ENCODE data around the gene WDR88.
A peak's percentile ranks its signal among the peaks of the same experiment; 100 is the strongest.
"Not testable (repeated sequence)": the region's sequence is repeated elsewhere in the genome, so short reads cannot be mapped to it uniquely, and the experiment has no call there.

WDR88 gene

DNA sequence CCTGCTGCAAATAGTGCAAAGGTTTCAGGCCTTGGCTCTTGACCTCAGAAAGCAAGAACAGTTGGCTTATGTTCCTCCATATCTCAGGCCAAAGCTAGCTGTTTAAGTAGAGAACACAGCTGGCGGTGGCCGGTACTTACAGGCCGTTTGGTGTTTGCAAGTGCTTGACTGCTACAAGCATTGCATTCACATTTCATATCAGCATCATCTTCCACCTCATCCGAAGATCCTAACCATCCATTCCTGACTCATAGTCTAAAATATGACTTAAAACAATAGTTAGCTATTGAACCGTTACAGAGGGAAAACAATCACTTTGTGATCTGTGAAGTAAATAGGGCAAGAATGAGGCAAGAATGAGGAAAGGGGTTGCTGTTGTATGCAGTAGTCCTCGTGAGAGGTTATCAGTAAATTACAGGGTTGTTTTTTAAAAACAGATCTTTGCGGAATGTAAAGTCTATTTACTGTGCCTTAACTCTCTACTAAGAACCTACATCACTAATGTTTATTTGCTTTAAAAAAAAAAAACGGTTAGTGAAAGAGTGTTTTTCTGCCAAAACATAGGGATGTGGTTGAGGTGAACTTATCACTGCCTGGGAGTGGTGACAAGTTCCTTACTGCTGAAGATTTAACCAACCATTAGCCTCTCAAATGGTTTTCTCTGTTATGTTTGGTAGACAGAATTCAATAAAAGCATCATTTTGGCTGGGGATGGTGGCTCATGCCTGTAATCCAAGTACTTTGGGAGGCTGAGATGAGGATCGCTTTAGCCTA, 21.6 kb upstream of the WDR88 start:
- Mint-ChIP-seq H3K36me3 (ENCODE audit: insufficient read depth) (peaks cover 74% of the 10 kb centered on the region), H3K27ac (peak overlapping the region in 1 of 2 donors; percentile 6), H3K4me1 (ENCODE audit: low read depth in 2 of 2) (no peaks in the 10 kb centered on the region), H3K4me3 (no peak overlapping the region), H3K27me3 (no peaks in the 10 kb centered on the region), H3K9me3 (no peaks in the 10 kb centered on the region)
- ATAC-seq (replicated peaks) (no peak), DNase-seq (no peak)

DNA sequence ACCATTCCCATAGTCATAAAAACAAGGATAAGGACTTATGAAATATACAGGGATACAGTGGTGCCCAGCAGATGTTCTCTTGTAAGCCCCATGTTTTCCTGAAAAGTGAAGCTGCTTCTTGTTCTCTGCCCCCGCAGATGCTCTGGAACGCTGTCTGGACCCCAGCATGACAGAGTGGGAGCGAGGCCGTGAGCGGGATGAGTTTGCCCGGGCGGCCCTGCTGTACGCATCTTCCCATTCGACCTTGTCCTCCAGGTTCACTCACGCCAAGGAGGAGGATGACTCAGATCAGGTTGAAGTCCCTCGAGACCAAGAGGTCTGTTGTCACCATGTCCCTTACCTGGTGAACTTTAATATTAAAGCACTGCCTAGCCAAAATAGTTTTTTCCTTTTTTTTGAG, 20.3 kb upstream of the WDR88 start:
- H3K36me3 Mint-ChIP-seq (ENCODE audit: insufficient read depth): peaks cover 81% of the 10 kb centered on the region
- ATAC-seq (replicated peaks): no peak
- H3K27ac Mint-ChIP-seq: no peak overlapping the region
- H3K4me3 Mint-ChIP-seq: no peak overlapping the region
- H3K27me3 Mint-ChIP-seq: no peaks in the 10 kb centered on the region
- no peaks in the 10 kb centered on the region for H3K9me3 Mint-ChIP-seq
- no peak for DNase-seq
- no peaks in the 10 kb centered on the region for H3K4me1 Mint-ChIP-seq (ENCODE audit: low read depth in 2 of 2)

DNA sequence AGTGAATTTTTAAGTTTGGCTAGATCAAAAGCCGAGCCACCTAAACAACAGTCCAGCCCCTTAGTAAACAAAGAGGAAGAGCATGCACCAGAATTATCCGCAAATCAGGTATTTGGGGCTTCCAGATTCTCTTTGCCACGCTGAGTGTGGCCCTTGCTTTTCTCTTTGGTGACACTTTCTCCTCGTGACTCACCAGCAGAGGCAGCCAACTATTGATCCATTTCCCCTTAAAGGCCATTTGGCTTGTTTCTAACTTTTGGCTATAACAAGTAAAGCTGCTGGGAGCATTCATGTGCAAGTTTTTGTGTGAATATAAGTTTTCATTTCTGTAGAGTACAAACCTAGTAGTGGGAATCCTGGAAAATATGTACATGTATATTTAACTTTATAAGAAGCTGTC, 17.6 kb upstream of the WDR88 start:
- H3K4me3 Mint-ChIP-seq: no peak overlapping the region
- H3K9me3 Mint-ChIP-seq: no peaks in the 10 kb centered on the region
- no peaks in the 10 kb centered on the region for H3K4me1 Mint-ChIP-seq (ENCODE audit: low read depth in 2 of 2)
- no peak for ATAC-seq (replicated peaks)
- H3K36me3 Mint-ChIP-seq (ENCODE audit: insufficient read depth): peaks cover 89% of the 10 kb centered on the region
- no peaks in the 10 kb centered on the region for H3K27me3 Mint-ChIP-seq
- DNase-seq: no peak
- H3K27ac Mint-ChIP-seq: peak overlapping the region in 1 of 2 donors; percentile 59

DNA sequence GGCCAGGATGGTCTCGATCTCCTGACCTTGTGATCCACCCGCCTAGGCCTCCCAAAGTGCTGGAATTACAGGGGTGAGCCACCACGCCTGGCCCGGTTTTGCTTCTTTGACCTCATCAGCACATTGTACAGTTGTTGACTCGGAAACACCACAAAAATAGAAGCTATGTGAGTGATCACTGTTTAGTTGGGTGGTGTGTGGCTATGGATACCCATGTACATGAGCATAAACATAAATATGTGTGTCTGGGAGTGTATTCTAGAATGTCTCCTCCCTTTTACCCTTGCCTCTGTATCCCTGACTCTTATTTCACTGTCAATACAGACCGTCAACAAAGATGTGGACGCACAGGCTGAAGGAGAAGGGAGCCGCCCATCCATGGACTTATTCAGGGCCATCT, 14.4 kb upstream of the WDR88 start:
- Mint-ChIP-seq H3K9me3 (no peaks in the 10 kb centered on the region), H3K36me3 (ENCODE audit: insufficient read depth) (peaks cover 83% of the 10 kb centered on the region), H3K27me3 (no peaks in the 10 kb centered on the region), H3K4me1 (ENCODE audit: low read depth in 2 of 2) (no peaks in the 10 kb centered on the region), H3K27ac (no peak overlapping the region), H3K4me3 (no peak overlapping the region)
- ATAC-seq (replicated peaks) (no peak), DNase-seq (no peak)

DNA sequence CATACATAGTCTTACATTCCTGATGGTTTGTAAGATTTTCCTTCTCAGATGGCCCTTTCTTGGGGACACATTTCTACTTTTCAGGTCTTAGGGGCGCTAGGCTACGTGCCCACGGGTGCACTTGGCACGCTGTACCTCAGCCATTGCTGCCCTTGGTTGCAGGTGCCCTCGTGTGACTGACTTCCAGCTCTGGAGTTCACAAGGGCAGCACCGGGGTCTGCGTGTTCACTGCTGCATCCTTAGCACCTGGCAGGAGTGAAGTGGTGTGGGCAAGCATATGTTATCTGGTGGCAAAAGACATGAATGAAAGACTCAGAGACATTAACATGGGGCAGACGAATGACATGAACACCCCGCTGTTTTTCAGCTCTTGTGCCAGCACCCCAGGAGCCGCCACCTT, 13.3 kb upstream of the WDR88 start:
- peak overlapping the region in 1 of 2 donors; percentile 29 for H3K27ac Mint-ChIP-seq

DNA sequence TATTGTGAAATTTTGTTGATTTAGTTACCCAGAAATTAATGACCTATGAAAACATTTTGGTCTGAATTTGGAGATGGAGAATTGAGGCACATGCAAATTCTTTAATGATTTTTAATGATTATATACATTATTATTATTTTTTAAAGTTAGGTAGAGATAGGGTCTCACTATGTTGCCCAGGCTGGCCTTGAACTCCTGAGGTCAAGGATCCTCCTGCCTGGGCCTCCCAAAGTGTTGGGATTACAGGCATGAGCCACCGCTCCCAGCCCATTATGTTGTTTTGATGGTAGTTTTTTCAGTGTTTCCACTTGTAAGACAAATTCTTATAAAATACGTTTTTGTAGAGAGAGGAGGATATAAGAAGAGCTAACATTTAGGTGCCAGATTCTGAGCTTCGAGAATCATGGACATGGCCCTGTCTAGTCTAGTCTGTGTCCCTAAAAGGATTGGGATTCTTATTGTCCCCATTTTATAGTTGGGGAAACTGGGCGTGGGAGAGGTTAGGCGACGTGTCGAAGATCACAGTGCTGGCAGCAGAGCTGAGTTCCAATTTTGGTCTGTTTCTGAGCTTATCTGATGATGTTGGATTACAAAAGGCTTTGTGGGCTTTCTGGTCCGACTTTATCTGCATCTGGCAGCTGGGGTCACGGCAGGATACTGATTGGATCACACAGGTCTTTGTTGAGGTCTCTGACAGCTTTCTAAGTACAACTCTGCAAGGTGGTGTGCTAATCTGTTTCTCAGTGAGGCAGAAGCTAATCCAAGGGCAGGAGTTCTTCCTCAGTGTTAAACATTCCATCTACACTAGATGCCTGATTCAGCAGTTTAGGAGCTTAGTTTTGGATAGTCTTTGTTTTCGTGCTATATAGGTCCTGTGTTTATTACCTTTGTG, 7.5 kb upstream of the WDR88 start:
- Mint-ChIP-seq H3K9me3 (no peaks in the 10 kb centered on the region), H3K36me3 (ENCODE audit: insufficient read depth) (peaks cover 70% of the 10 kb centered on the region), H3K27me3 (no peaks in the 10 kb centered on the region), H3K4me1 (ENCODE audit: low read depth in 2 of 2) (peaks cover 2 to 8% of the 10 kb centered on the region in 2 donors), H3K27ac (no peak overlapping the region), H3K4me3 (no peak overlapping the region)
- DNase-seq: no peak
- ATAC-seq (replicated peaks): no peak

More for the DNA sequence above, 13.3 kb upstream of the WDR88 start:
- Mint-ChIP-seq H3K27me3 (no peaks in the 10 kb centered on the region), H3K4me3 (no peak overlapping the region), H3K36me3 (ENCODE audit: insufficient read depth) (peaks cover 82% of the 10 kb centered on the region), H3K4me1 (ENCODE audit: low read depth in 2 of 2) (no peaks in the 10 kb centered on the region), H3K9me3 (no peaks in the 10 kb centered on the region)
- DNase-seq: no peak
- no peak for ATAC-seq (replicated peaks)

DNA sequence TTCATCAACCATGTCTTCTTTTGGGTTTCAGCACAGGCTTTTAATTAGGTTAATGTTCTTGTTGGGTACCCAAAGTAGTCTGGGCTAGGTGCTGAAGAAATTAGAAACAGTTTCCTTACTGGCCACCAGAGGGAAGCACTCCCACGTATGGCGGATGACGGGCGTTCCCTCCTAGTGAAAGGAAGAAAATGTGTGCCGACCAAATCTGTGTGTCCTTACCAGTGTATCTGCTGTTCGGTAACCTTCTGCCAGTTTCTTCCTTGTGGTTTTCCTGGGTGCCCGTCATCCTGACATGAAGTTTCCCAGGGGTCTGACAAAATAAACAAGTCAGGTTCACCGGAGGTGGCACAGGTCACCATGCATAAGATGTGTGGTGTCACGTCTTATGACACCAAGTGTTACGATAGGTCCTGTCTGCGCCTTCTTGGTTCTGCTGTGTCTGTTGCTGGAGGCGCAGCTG, 6.0 kb upstream of the WDR88 start:
- Mint-ChIP-seq H3K27ac (peak overlapping the region in 1 of 2 donors; percentile 51), H3K4me1 (ENCODE audit: low read depth in 2 of 2) (peaks cover 2 to 8% of the 10 kb centered on the region in 2 donors), H3K9me3 (no peaks in the 10 kb centered on the region), H3K27me3 (no peaks in the 10 kb centered on the region), H3K36me3 (ENCODE audit: insufficient read depth) (peaks cover 76% of the 10 kb centered on the region), H3K4me3 (no peak overlapping the region)
- ATAC-seq (replicated peaks) (peak; percentile 79), DNase-seq (peak; percentile 41 to 53 (median 42))

DNA sequence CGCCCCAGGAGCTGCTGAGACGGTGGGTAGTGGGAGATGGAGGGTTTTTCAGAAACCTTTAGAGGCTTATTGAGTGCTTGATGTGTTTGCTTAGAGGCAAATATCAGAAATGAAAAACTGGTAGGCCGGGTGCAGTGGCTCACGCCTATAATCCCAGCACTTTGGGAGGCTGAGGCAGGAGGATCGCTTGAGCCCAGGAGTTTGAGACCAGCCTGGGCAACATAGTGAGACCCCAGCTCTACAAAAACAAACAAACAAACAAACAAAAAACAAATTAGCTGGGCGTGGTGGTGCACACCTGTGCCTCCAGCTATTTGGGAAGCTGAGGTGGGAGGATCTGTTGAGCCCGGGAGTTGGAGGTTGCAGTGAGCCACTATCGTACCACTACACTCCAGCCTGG, 5.2 kb upstream of the WDR88 start:
- H3K4me1 Mint-ChIP-seq (ENCODE audit: low read depth in 2 of 2); H3K4me3 Mint-ChIP-seq; H3K27me3 Mint-ChIP-seq; DNase-seq; H3K9me3 Mint-ChIP-seq; ATAC-seq (replicated peaks): not testable (repeated sequence)
- Mint-ChIP-seq H3K27ac (peak overlapping the region in 1 of 2 donors; percentile 51), H3K36me3 (ENCODE audit: insufficient read depth) (peaks cover 76% of the 10 kb centered on the region)

DNA sequence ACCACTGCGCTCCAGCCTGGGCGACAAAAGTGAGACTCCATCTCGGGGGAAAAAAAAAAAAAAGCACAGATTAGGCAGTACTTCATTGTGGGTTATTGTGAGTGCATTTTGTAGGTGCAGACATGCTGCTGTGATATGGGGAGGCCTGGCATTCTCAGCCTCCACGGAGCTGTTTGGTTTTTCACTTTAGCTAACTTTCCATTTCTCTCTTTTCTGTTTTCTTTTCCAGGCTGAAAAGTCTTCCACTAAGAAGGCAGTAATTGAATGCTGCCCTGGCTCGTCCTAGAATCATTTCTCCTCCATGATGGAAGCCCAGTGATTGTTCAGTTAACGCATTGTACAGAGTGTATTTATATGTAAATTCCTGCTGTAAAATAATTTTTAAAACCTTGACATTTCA, 2.0 kb upstream of the WDR88 start:
- Mint-ChIP-seq H3K27ac (no peak overlapping the region), H3K27me3 (no peaks in the 10 kb centered on the region), H3K9me3 (no peaks in the 10 kb centered on the region), H3K4me1 (ENCODE audit: low read depth in 2 of 2) (peaks cover 2 to 8% of the 10 kb centered on the region in 2 donors), H3K4me3 (no peak overlapping the region), H3K36me3 (ENCODE audit: insufficient read depth) (peaks cover 50% of the 10 kb centered on the region)
- ATAC-seq (replicated peaks) (no peak), DNase-seq (no peak)

DNA sequence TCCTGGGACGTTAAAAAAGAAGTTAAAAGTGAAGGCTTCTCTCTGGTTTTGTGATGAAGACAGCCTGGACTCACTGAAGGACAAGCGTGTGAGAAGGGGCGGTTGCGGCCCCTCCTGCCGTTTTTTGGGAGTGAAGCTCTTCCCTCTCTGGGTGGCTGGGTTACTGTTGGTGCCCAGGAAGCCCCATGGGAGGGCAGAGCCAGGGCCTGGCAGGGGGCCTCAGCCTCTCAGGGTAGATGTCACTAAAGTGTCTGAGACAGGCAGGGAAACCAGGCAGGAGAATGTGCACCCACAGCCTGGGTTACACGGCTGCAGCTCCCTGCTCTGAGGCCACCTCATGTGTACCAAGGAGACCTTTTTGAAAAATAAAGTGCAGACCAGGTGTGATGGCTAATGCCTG, 1.5 kb upstream of the WDR88 start:
- H3K9me3 Mint-ChIP-seq: no peaks in the 10 kb centered on the region
- peaks cover 7 to 8% of the 10 kb centered on the region in 2 donors for H3K4me1 Mint-ChIP-seq (ENCODE audit: low read depth in 2 of 2)
- ATAC-seq (replicated peaks) (no peak), DNase-seq (no peak)
- peaks cover 45% of the 10 kb centered on the region for H3K36me3 Mint-ChIP-seq (ENCODE audit: insufficient read depth)
- no peak overlapping the region for H3K4me3 Mint-ChIP-seq
- H3K27me3 Mint-ChIP-seq: no peaks in the 10 kb centered on the region
- H3K27ac Mint-ChIP-seq: no peak overlapping the region

DNA sequence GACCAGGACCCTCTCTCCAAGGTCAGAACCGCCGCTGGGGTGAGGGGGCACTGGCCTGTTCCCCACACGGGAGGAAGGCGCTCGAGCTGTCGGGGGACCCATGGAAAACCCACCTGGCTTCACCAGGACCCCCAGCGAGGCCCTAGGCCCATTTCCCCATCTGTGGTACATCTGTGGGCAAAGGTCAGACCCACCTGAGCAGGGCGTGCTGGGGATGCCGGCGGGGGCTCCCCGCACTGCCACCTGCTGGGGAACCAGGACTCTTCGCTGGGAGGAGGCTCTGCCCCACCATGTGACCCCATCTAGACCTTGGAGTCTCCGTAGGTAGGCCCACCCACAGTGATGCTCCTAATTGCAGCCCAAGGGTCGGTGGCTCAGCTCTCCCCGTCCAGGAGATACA, 511 bp downstream of the WDR88 start:
- peaks cover 0 to 5% of the 10 kb centered on the region in 2 donors for H3K4me1 Mint-ChIP-seq (ENCODE audit: low read depth in 2 of 2)
- ATAC-seq (replicated peaks) (no peak), DNase-seq (no peak)
- no peaks in the 10 kb centered on the region for H3K9me3 Mint-ChIP-seq
- H3K36me3 Mint-ChIP-seq (ENCODE audit: insufficient read depth): peaks cover 34% of the 10 kb centered on the region
- H3K27me3 Mint-ChIP-seq: peaks cover 0 to 5% of the 10 kb centered on the region in 2 donors
- no peak overlapping the region for H3K4me3 Mint-ChIP-seq
- H3K27ac Mint-ChIP-seq: no peak overlapping the region

DNA sequence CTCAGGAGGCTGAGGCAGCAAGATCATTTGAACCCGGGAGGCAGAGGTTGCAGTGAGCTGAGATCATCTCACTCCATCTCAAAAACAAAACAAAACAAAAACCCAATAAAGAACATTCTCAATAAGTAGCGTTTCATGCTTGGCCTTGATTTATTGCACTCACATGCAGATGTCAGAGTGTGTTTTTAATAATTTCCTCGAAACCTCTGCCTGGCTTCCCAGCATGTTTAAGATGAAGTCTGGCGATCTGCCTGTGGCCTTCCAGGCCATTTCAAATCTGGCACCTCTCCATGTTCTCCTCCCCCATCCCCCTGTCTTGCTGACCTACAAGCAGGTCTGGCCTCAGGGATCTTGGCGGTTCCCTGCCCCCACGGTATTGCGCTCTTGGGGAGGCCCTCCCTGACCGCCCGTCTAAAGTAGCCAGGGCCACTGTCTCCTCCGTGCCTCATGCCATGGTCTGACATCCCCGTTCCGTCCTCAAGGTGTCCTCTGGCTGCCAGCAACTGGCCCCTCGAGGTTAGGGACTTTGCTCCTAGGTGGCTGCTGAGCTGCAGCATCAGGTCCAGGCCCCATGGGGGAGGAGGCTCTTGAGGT, 1.6 kb downstream of the WDR88 start:
- Mint-ChIP-seq H3K4me1 (ENCODE audit: low read depth in 2 of 2) (peaks cover 0 to 5% of the 10 kb centered on the region in 2 donors), H3K9me3 (no peaks in the 10 kb centered on the region), H3K36me3 (ENCODE audit: insufficient read depth) (peaks cover 27% of the 10 kb centered on the region), H3K4me3 (no peak overlapping the region), H3K27me3 (peaks cover 0 to 9% of the 10 kb centered on the region in 2 donors), H3K27ac (no peak overlapping the region)
- DNase-seq (no peak), ATAC-seq (replicated peaks) (no peak)

DNA sequence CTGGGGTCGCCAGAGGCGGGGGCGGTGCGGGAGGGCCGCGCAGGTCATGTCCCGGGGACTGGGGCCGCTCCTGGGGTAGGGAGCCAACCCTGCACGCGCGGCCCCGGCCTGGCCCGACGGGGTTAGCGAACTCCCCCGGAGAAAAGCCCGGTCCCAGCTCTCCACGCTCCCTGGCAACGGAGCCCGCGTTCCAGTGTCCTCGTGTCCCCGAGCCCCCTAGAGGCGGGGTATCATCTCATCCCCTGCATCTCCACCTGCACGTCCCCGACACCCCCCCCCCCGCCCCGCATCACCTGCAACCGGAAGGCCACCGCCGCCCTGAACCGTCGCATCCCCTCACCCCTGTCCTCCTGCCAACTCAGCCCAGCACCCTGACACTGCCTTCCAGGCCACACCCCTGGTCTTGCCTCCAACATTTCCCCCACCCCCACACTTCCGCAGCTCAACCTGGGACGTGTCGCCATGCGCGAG, 2.7 kb downstream of the WDR88 start:
- Mint-ChIP-seq H3K4me3 (peak overlapping the region; percentile 28 to 64), H3K36me3 (ENCODE audit: insufficient read depth) (peaks cover 17% of the 10 kb centered on the region), H3K27me3 (peaks cover 0 to 19% of the 10 kb centered on the region in 2 donors), H3K27ac (peak overlapping the region in 1 of 2 donors; percentile 39), H3K4me1 (ENCODE audit: low read depth in 2 of 2) (peaks cover 0 to 5% of the 10 kb centered on the region in 2 donors), H3K9me3 (no peaks in the 10 kb centered on the region)
- DNase-seq (peak in 1 of 3 experiments; percentile 18), ATAC-seq (replicated peaks) (peak; percentile 62)

Measured in effector memory CD8-positive, alpha-beta T cell (primary cell).